ENCODE measurements around the gene NTHL1.

Gene NTHL1

GRCh38 chr16:2089706-2090480 lies 42.3 kb upstream of the NTHL1 start:
- DNase-seq = no peak

GRCh38 chr16:2088759-2089358 lies 41.2 kb upstream of the NTHL1 start:
- H3K36me3 ChIP-seq = peaks cover 84% of the 10 kb centered on the region
- TF ChIP-seq CTCF (IDR thresholded peaks at IDR 0.05; ENCODE audit: low read depth, low read length) = no peak
- no peaks in the 10 kb centered on the region for H3K9me3 ChIP-seq (ENCODE audit: severe bottlenecking)
- no peak for DNase-seq
- no peak overlapping the region for H3K27ac ChIP-seq
- no peaks in the 10 kb centered on the region for H3K27me3 ChIP-seq (ENCODE audit: insufficient read depth, low read depth, severe bottlenecking)
- no peak overlapping the region for H3K4me3 ChIP-seq (ENCODE audit: low read depth, low read length)

More at GRCh38 chr16:2089706-2090480, 42.3 kb upstream of the NTHL1 start:
- Histone ChIP-seq H3K27ac (no peak overlapping the region; the same call in 1 of the 2 replicates), H3K9me3 (ENCODE audit: severe bottlenecking) (no peaks in the 10 kb centered on the region), H3K27me3 (ENCODE audit: insufficient read depth, low read depth, severe bottlenecking) (no peaks in the 10 kb centered on the region), H3K4me3 (ENCODE audit: low read depth, low read length) (no peak overlapping the region), H3K36me3 (peaks cover 84% of the 10 kb centered on the region)
- TF ChIP-seq CTCF (IDR thresholded peaks at IDR 0.05; ENCODE audit: low read depth, low read length) = no peak

- Histone ChIP-seq H3K4me3 (ENCODE audit: low read depth, low read length) (no peak overlapping the region), H3K27me3 (ENCODE audit: insufficient read depth, low read depth, severe bottlenecking) (no peaks in the 10 kb centered on the region), H3K27ac (no peak overlapping the region), H3K9me3 (ENCODE audit: severe bottlenecking) (no peaks in the 10 kb centered on the region), H3K36me3 (peaks cover 86% of the 10 kb centered on the region)
- DNase-seq = no peak
- no peak for TF ChIP-seq CTCF (IDR thresholded peaks at IDR 0.05; ENCODE audit: low read depth, low read length)
These were observed 40.4 kb upstream of the NTHL1 start for GRCh38 chr16:2087748-2088631.

GRCh38 chr16:2086812-2087747 lies 39.4 kb upstream of the NTHL1 start:
- no peak for DNase-seq
- TF ChIP-seq CTCF (IDR thresholded peaks at IDR 0.05; ENCODE audit: low read depth, low read length) = no peak
- Histone ChIP-seq H3K36me3 (peaks cover 86% of the 10 kb centered on the region), H3K27ac (no peak overlapping the region), H3K4me3 (ENCODE audit: low read depth, low read length) (no peak overlapping the region), H3K27me3 (ENCODE audit: insufficient read depth, low read depth, severe bottlenecking) (no peaks in the 10 kb centered on the region), H3K9me3 (ENCODE audit: severe bottlenecking) (no peaks in the 10 kb centered on the region)

- H3K27me3 ChIP-seq (ENCODE audit: insufficient read depth, low read depth, severe bottlenecking) = no peaks in the 10 kb centered on the region
- H3K9me3 ChIP-seq (ENCODE audit: severe bottlenecking) = no peaks in the 10 kb centered on the region
- H3K36me3 ChIP-seq = peaks cover 84% of the 10 kb centered on the region
- TF ChIP-seq CTCF (IDR thresholded peaks at IDR 0.05; ENCODE audit: low read depth, low read length) = no peak
- H3K4me3 ChIP-seq (ENCODE audit: low read depth, low read length) = no peak overlapping the region
- no peak overlapping the region for H3K27ac ChIP-seq
- no peak for DNase-seq
These were observed 38.6 kb upstream of the NTHL1 start for GRCh38 chr16:2086106-2086742.
